ENCODE results near the gene TNFAIP8L1. TPM values are rescaled to one million over a fixed set of nuclear protein-coding genes. Genes with fewer than 3 reads are reported as not detected.

The TNFAIP8L1 gene
- total and polyA plus RNA-seq, 7 donors: 3.7 to 25.2 (median 18.9) TPM

DNA sequence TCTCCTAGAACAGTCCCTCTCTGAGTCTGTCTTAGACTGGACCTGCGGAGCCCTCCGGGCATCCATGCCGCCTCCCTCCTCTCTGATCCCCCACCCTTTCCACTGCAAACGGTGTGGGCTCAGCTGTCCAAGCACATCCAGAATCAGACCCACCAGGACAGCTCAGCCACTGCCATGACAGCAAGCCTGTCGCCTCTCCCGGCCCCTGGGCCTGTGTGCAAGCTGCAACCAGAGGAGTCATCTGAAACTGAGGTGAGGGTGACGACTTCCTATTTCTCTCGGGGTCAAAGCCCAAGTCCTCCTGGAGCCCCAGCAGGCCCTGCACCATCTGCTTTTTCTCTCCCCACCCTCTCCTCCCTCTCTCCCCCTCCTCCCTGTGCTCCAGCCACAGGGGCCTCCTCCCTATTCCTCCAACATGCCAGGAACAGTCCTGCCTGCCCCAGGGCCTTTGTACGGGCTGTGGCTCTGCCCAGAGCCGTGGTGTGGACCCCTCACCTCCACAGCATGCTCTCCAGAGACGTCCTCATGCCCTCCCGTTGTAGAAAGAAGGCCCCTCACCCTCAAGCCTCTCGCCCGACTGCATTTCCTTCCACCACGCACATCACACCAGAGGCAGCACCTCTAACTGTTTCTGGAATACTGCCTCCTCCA lies 54.3 kb downstream of the TNFAIP8L1 start:
- Histone ChIP-seq H3K36me3 (peaks cover 50 to 97% (median 81%) of the 10 kb centered on the region in 4 donors), H3K9me3 (no peaks in the 10 kb centered on the region), H3K27me3 (no peaks in the 10 kb centered on the region), H3K4me3 (no peak overlapping the region), H3K27ac (peak overlapping the region in 3 of 4 donors; percentile 40 to 74 (median 40)), H3K4me1 (peaks cover 0 to 8% (median 0%) of the 10 kb centered on the region in 4 donors)
- 94% methylated on average over 15 of the region's 15 CpGs for WGBS, 2 donors
- intact Hi-C loops (cut with DNase I): no loop called here
- no peak for DNase-seq
- TF ChIP-seq EP300 (IDR thresholded peaks at IDR 0.05): no peak
- TF ChIP-seq, protein P1, sequence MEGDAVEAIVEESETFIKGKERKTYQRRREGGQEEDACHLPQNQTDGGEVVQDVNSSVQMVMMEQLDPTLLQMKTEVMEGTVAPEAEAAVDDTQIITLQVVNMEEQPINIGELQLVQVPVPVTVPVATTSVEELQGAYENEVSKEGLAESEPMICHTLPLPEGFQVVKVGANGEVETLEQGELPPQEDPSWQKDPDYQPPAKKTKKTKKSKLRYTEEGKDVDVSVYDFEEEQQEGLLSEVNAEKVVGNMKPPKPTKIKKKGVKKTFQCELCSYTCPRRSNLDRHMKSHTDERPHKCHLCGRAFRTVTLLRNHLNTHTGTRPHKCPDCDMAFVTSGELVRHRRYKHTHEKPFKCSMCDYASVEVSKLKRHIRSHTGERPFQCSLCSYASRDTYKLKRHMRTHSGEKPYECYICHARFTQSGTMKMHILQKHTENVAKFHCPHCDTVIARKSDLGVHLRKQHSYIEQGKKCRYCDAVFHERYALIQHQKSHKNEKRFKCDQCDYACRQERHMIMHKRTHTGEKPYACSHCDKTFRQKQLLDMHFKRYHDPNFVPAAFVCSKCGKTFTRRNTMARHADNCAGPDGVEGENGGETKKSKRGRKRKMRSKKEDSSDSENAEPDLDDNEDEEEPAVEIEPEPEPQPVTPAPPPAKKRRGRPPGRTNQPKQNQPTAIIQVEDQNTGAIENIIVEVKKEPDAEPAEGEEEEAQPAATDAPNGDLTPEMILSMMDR (IDR thresholded peaks at IDR 0.05): no peak
- no peak for TF ChIP-seq POLR2A (IDR thresholded peaks at IDR 0.05)
- TF ChIP-seq POLR2AphosphoS5 (IDR thresholded peaks at IDR 0.05): no peak

DNA sequence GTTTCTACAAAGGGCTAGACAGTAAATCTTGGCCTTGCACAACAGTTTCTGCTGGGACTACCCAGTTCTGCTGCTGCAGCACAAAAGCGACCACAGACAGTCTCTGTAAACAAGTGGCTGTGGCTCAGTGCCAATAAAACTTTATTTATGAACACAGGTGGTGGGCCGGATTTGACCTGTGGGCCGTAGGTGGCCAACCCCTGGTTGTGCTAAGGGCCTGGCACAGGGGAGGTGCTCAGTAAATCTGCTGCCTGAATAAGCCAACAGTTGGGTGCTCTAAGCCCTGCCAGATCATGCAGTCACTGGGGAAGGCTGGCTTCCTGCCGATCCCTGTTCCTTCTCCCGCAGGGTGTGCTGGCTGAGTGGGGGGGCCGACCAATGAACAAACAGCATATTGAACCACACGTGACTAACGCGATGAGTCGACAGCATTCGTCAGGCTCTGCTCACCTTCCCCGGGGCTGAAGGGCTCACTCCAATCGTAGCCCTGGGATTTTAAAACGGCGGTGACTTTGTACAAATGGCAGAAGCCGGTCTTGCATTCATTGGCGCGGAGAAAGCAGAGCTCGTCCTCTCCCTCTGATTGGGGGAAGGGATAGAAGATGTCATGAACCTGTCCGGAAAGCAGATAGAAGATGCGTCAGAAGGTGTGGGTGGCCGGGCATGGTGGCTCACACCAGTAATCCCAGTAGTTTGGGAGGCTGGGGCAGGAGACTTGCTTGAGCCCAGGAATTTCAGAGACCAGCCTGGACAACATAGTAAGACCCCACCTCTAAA lies 55.1 kb downstream of the TNFAIP8L1 start:
- peaks cover 46 to 95% (median 77%) of the 10 kb centered on the region in 4 donors for H3K36me3 ChIP-seq
- intact Hi-C loops (cut with DNase I): no loop called here
- 92% methylated on average over 22 of the region's 22 CpGs for WGBS, 2 donors
- DNase-seq: peak; percentile 88
- H3K9me3 ChIP-seq: no peaks in the 10 kb centered on the region
- peaks cover 0 to 8% (median 0%) of the 10 kb centered on the region in 4 donors for H3K4me1 ChIP-seq
- no peak overlapping the region for H3K4me3 ChIP-seq
- no peaks in the 10 kb centered on the region for H3K27me3 ChIP-seq
- H3K27ac ChIP-seq: peak overlapping the region in 3 of 4 donors; percentile 40 to 74 (median 40)
- TF ChIP-seq POLR2A (IDR thresholded peaks at IDR 0.05): no peak

DNA sequence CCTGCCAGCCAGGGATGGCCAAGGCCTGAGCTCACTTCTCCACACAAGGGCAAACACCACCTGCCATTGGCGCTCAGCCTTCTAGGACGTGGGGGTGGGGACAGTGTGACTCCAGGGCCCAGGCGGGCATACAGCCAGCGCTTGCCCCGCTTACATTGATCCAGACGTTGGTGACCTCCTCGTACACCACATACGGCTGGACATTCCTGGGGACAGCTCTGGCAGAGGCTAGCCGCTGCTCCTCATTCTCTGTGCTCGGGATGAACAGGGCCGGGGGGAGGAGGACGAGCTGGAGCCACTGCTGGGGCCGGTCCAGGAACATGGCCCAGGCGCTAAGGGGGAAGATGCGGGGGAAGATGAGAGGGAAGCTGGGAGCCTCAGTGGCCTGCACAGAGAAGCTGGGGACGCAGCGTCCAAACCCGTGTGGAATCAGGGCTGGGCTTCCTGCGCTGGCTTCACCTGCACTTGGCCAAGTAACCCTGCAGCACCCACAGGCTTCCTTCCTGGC lies 56.0 kb downstream of the TNFAIP8L1 start:
- Histone ChIP-seq H3K27ac (peak overlapping the region; percentile 3 to 74 (median 44)), H3K4me1 (peaks cover 0 to 8% (median 0%) of the 10 kb centered on the region in 4 donors), H3K4me3 (no peak overlapping the region), H3K27me3 (no peaks in the 10 kb centered on the region), H3K36me3 (peaks cover 46 to 95% (median 77%) of the 10 kb centered on the region in 4 donors), H3K9me3 (no peaks in the 10 kb centered on the region)
- no peak for DNase-seq
- intact Hi-C loops (cut with DNase I): no loop called here
- TF ChIP-seq POLR2AphosphoS5 (IDR thresholded peaks at IDR 0.05): no peak
- TF ChIP-seq, protein P1 (IDR thresholded peaks at IDR 0.05): no peak
- no peak for TF ChIP-seq POLR2A (IDR thresholded peaks at IDR 0.05)
- no peak for TF ChIP-seq EP300 (IDR thresholded peaks at IDR 0.05)
- whole genome bisulfite sequencing, 2 donors: 91 to 93% methylated on average over 19 of the region's 19 CpGs

DNA sequence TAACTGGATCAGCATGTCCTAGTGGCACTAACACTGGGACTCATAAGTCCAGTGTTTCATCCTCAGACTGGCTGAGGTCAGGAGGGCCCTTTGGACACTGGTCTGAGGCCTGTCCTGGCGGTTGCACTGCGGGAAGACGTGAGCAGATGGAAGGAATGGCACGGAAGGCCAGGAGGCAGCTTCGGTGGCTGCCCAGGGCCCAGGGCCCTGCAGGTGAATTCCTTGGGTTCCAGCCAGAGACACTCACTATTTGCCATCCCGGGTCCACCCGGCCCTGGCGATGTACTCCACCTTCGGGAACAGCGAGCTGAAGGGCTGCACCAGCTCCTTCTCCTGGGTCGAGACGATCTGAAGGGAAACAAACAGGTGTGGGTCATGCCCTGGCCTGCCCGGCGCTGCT lies 58.0 kb downstream of the TNFAIP8L1 start:
- Histone ChIP-seq H3K9me3 (no peaks in the 10 kb centered on the region), H3K27ac (peak overlapping the region in 1 of 4 donors; percentile 31), H3K4me1 (peaks cover 0 to 8% (median 0%) of the 10 kb centered on the region in 4 donors), H3K4me3 (no peak overlapping the region), H3K27me3 (no peaks in the 10 kb centered on the region), H3K36me3 (peaks cover 49 to 98% (median 85%) of the 10 kb centered on the region in 4 donors)
- 96 to 97% methylated on average over 14 of the region's 14 CpGs for WGBS, 2 donors
- no peak for DNase-seq
- TF ChIP-seq EP300 (IDR thresholded peaks at IDR 0.05) (no peak), POLR2A (IDR thresholded peaks at IDR 0.05) (no peak), POLR2AphosphoS5 (IDR thresholded peaks at IDR 0.05) (no peak)
- TF ChIP-seq, protein P1 (IDR thresholded peaks at IDR 0.05): no peak
- intact Hi-C loops (cut with DNase I): no loop called here
